Measurements from ENCODE around the gene CES4A. TPM values are rescaled to one million over a fixed set of nuclear protein-coding genes. Genes with fewer than 3 reads are reported as not detected.

Gene CES4A
- total and polyA plus RNA-seq, 2 of the 13 experiments (the other 11 are each of a cell fraction or from before 2014, with no cell fraction given) = 0.09 to 0.17 TPM

DNA sequence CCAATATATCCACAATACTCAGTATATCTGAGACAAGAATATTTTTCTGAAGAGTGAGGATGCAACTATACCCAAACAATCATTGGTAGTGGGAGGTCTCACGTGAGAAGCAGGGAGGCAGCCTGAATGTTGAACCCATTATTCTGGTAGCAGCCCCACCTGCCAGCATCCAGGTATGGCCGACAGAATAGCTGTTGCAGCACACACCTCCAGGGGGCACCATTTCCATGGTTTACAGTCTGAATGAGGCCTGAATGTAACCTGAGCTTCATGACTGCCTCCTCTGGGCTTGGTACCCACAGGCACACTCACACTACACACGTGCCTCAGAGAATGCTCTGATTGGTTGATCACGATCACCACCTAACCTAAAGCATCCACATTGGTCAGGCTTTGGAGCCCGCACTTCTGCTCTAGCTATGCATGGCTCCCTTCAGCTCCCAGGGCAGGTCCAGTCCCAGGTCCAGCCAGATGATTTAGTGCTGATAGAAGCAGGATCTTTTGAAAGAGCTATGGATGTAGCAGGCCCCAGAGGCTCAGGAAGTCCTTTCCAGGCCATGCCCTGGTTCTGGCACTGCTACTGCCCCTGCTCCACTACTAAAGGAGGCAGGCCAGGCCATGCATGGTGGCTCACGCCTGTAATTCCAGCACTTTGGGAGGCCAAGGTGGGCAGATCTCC lies 29.6 kb downstream of the CES4A start (continued):
- TF ChIP-seq, protein P1, sequence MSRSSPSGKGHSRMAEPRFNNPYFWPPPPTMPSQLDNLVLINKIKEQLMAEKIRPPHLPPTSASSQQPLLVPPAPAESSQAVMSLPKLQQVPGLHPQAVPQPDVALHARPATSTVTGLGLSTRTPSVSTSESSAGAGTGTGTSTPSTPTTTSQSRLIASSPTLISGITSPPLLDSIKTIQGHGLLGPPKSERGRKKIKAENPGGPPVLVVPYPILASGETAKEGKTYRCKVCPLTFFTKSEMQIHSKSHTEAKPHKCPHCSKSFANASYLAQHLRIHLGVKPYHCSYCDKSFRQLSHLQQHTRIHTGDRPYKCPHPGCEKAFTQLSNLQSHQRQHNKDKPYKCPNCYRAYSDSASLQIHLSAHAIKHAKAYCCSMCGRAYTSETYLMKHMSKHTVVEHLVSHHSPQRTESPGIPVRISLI (CRISPR knock-in tag; IDR thresholded peaks at IDR 0.05; ENCODE audit: borderline replicate concordance) = 0 out of 2 replicates have a peak, but pooled peaks have one; percentile 12
- TF ChIP-seq TBX3 (IDR thresholded peaks at IDR 0.05; ENCODE audit: borderline replicate concordance) = no peak
- TF ChIP-seq, protein P2, sequence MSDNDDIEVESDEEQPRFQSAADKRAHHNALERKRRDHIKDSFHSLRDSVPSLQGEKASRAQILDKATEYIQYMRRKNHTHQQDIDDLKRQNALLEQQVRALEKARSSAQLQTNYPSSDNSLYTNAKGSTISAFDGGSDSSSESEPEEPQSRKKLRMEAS (IDR thresholded peaks at IDR 0.05) = peak; percentile 95
- TF ChIP-seq HNF4G (IDR thresholded peaks at IDR 0.05; ENCODE audit: borderline replicate concordance, low read depth, low read length) = no peak
- no peak; the same call in 1 of the 2 replicates for TF ChIP-seq HNF4G (CRISPR knock-in tag; IDR thresholded peaks at IDR 0.05; ENCODE audit: borderline replicate concordance, low read depth)
- TF ChIP-seq, protein P3, sequence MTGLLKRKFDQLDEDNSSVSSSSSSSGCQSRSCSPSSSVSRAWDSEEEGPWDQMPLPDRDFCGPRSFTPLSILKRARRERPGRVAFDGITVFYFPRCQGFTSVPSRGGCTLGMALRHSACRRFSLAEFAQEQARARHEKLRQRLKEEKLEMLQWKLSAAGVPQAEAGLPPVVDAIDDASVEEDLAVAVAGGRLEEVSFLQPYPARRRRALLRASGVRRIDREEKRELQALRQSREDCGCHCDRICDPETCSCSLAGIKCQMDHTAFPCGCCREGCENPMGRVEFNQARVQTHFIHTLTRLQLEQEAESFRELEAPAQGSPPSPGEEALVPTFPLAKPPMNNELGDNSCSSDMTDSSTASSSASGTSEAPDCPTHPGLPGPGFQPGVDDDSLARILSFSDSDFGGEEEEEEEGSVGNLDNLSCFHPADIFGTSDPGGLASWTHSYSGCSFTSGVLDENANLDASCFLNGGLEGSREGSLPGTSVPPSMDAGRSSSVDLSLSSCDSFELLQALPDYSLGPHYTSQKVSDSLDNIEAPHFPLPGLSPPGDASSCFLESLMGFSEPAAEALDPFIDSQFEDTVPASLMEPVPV (CRISPR knock-in tag; IDR thresholded peaks at IDR 0.05) = peak; percentile 63; the same call in 1 of the 2 replicates
- peak; percentile 58; the same call in 1 of the 2 replicates for TF ChIP-seq ZNF431 (CRISPR knock-in tag; IDR thresholded peaks at IDR 0.05; ENCODE audit: borderline replicate concordance, low read depth)
- TF ChIP-seq, protein P4, sequence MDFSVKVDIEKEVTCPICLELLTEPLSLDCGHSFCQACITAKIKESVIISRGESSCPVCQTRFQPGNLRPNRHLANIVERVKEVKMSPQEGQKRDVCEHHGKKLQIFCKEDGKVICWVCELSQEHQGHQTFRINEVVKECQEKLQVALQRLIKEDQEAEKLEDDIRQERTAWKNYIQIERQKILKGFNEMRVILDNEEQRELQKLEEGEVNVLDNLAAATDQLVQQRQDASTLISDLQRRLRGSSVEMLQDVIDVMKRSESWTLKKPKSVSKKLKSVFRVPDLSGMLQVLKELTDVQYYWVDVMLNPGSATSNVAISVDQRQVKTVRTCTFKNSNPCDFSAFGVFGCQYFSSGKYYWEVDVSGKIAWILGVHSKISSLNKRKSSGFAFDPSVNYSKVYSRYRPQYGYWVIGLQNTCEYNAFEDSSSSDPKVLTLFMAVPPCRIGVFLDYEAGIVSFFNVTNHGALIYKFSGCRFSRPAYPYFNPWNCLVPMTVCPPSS (IDR thresholded peaks at IDR 0.05) = no peak
- peak; percentile 78; the same call in 1 of the 2 replicates for TF ChIP-seq ARNT2 (CRISPR knock-in tag; IDR thresholded peaks at IDR 0.05; ENCODE audit: low read depth)
- TF ChIP-seq, protein P5, sequence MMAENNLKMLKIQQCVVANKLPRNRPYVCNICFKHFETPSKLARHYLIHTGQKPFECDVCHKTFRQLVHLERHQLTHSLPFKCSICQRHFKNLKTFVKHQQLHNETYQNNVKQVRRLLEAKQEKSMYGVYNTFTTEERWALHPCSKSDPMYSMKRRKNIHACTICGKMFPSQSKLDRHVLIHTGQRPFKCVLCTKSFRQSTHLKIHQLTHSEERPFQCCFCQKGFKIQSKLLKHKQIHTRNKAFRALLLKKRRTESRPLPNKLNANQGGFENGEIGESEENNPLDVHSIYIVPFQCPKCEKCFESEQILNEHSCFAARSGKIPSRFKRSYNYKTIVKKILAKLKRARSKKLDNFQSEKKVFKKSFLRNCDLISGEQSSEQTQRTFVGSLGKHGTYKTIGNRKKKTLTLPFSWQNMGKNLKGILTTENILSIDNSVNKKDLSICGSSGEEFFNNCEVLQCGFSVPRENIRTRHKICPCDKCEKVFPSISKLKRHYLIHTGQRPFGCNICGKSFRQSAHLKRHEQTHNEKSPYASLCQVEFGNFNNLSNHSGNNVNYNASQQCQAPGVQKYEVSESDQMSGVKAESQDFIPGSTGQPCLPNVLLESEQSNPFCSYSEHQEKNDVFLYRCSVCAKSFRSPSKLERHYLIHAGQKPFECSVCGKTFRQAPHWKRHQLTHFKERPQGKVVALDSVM (CRISPR knock-in tag; IDR thresholded peaks at IDR 0.05) = no peak
- peak; percentile 79 for TF ChIP-seq ZNF331 (CRISPR knock-in tag; IDR thresholded peaks at IDR 0.05)
- TF ChIP-seq SKI (IDR thresholded peaks at IDR 0.05; ENCODE audit: partially characterized antibody) = peak; percentile 25
- TF ChIP-seq, protein P6, sequence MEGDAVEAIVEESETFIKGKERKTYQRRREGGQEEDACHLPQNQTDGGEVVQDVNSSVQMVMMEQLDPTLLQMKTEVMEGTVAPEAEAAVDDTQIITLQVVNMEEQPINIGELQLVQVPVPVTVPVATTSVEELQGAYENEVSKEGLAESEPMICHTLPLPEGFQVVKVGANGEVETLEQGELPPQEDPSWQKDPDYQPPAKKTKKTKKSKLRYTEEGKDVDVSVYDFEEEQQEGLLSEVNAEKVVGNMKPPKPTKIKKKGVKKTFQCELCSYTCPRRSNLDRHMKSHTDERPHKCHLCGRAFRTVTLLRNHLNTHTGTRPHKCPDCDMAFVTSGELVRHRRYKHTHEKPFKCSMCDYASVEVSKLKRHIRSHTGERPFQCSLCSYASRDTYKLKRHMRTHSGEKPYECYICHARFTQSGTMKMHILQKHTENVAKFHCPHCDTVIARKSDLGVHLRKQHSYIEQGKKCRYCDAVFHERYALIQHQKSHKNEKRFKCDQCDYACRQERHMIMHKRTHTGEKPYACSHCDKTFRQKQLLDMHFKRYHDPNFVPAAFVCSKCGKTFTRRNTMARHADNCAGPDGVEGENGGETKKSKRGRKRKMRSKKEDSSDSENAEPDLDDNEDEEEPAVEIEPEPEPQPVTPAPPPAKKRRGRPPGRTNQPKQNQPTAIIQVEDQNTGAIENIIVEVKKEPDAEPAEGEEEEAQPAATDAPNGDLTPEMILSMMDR (CRISPR knock-in tag; IDR thresholded peaks at IDR 0.05) = peak; percentile 99
- TF ChIP-seq, protein P7, sequence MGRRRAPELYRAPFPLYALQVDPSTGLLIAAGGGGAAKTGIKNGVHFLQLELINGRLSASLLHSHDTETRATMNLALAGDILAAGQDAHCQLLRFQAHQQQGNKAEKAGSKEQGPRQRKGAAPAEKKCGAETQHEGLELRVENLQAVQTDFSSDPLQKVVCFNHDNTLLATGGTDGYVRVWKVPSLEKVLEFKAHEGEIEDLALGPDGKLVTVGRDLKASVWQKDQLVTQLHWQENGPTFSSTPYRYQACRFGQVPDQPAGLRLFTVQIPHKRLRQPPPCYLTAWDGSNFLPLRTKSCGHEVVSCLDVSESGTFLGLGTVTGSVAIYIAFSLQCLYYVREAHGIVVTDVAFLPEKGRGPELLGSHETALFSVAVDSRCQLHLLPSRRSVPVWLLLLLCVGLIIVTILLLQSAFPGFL (CRISPR knock-in tag; IDR thresholded peaks at IDR 0.05) = no peak
